ENCODE measurements around the gene PHAF1. TPM values are rescaled to one million over a fixed set of nuclear protein-coding genes. Genes with fewer than 3 reads are reported as not detected.

The PHAF1 gene
- total and polyA plus RNA-seq, 2 donors (not counting 1 experiment from before 2014, with no cell fraction given): 18.8 to 20.7 TPM

- Histone ChIP-seq H3K27me3 (replicated peaks in 1 of 4; ENCODE audit: control extremely low read depth in 1 of 4, control insufficient read depth in 3 of 4, insufficient read depth in 4 of 4, low read length in 3 of 4) (no peaks in the 10 kb centered on the region), H3K27ac (ENCODE audit: low read length in 2 of 2) (no peak overlapping the region), H3K36me3 (replicated peaks in 1 of 2; ENCODE audit: control extremely low read depth in 1 of 2, control insufficient read depth in 1 of 2, extremely low read depth in 1 of 2, insufficient read depth in 2 of 2, low read length in 1 of 2) (peaks cover 3% of the 10 kb centered on the region in 2 experiments), H3K9ac (ENCODE audit: low read length) (no peak overlapping the region), H3K4me1 (ENCODE audit: control insufficient read depth in 2 of 2, insufficient read depth in 2 of 2, low read length in 2 of 2) (peaks cover 0 to 3% of the 10 kb centered on the region in 2 donors), H3K4me2 (replicated peaks; ENCODE audit: low read depth, low read length, poor library complexity, severe bottlenecking) (no peak overlapping the region), H3K4me3 (ENCODE audit: control extremely low read depth in 1 of 5, extremely low read depth in 1 of 5, insufficient read depth in 1 of 5, low read depth in 2 of 5, low read length in 4 of 5) (no peak overlapping the region), H3K9me3 (ENCODE audit: control extremely low read depth in 1 of 3, control insufficient read depth in 2 of 3, insufficient read depth in 1 of 3, low read length in 2 of 3) (no peaks in the 10 kb centered on the region), H2AFZ (ENCODE audit: insufficient read depth, low read depth, low read length, poor library complexity, severe bottlenecking) (no peak overlapping the region), H3K79me2 (ENCODE audit: control insufficient read depth, insufficient read depth, low read length) (peaks cover 11% of the 10 kb centered on the region), H4K20me1 (ENCODE audit: control insufficient read depth, insufficient read depth, low read length, poor library complexity, severe bottlenecking) (no peaks in the 10 kb centered on the region)
- 95% methylated on average over 2 of the region's 4 CpGs for WGBS (ENCODE audit: insufficient coverage)
- intact Hi-C loops (cut with micrococcal nuclease): no loop called here
- POLR2A ChIA-PET: no interaction called here
- Mint-ChIP-seq H3K4me3 (no peak overlapping the region), H3K27me3 (no peaks in the 10 kb centered on the region), H3K9me3 (ENCODE audit: insufficient read depth) (no peaks in the 10 kb centered on the region), H3K4me1 (peaks cover 7% of the 10 kb centered on the region), H3K27ac (no peak overlapping the region)
- ATAC-seq (ENCODE audit: low read depth) (no peak), DNase-seq (no peak)
- CTCF ChIA-PET: interaction anchor here (2.0 kb wide), 1 partner anchor 13 kb away, joined by 5 read pairs; no protein-coding TSS in a partner anchor
- TF ChIP-seq EZH2 (IDR thresholded peaks at IDR 0.05; ENCODE audit: borderline replicate concordance, insufficient read depth, low read depth, low read length, poor library complexity, severe bottlenecking): no peak
- TF ChIP-seq CTCF (IDR thresholded peaks at IDR 0.05): no peak
Observed at GRCh38 chr16:67088551-67088950, 21.2 kb upstream of the PHAF1 start.

GRCh38 chr16:67089101-67089500, 20.6 kb upstream of the PHAF1 start:
- Histone ChIP-seq H3K4me2 (replicated peaks; ENCODE audit: low read depth, low read length, poor library complexity, severe bottlenecking) (no peak overlapping the region), H3K4me1 (ENCODE audit: control insufficient read depth in 2 of 2, insufficient read depth in 2 of 2, low read length in 2 of 2) (peaks cover 0 to 3% of the 10 kb centered on the region in 2 donors), H3K4me3 (ENCODE audit: control extremely low read depth in 1 of 5, extremely low read depth in 1 of 5, insufficient read depth in 1 of 5, low read depth in 2 of 5, low read length in 4 of 5) (no peak overlapping the region), H3K27ac (ENCODE audit: low read length in 2 of 2) (no peak overlapping the region), H3K27me3 (replicated peaks in 1 of 4; ENCODE audit: control extremely low read depth in 1 of 4, control insufficient read depth in 3 of 4, insufficient read depth in 4 of 4, low read length in 3 of 4) (no peaks in the 10 kb centered on the region), H4K20me1 (ENCODE audit: control insufficient read depth, insufficient read depth, low read length, poor library complexity, severe bottlenecking) (no peaks in the 10 kb centered on the region), H3K79me2 (ENCODE audit: control insufficient read depth, insufficient read depth, low read length) (peaks cover 17% of the 10 kb centered on the region), H3K36me3 (replicated peaks in 1 of 2; ENCODE audit: control extremely low read depth in 1 of 2, control insufficient read depth in 1 of 2, extremely low read depth in 1 of 2, insufficient read depth in 2 of 2, low read length in 1 of 2) (peaks cover 3% of the 10 kb centered on the region in 2 experiments), H2AFZ (ENCODE audit: insufficient read depth, low read depth, low read length, poor library complexity, severe bottlenecking) (no peak overlapping the region), H3K9ac (ENCODE audit: low read length) (no peak overlapping the region), H3K9me3 (ENCODE audit: control extremely low read depth in 1 of 3, control insufficient read depth in 2 of 3, insufficient read depth in 1 of 3, low read length in 2 of 3) (no peaks in the 10 kb centered on the region)
- H3K4me1 Mint-ChIP-seq: peaks cover 7% of the 10 kb centered on the region
- TF ChIP-seq EZH2 (IDR thresholded peaks at IDR 0.05; ENCODE audit: borderline replicate concordance, insufficient read depth, low read depth, low read length, poor library complexity, severe bottlenecking): no peak
- no peak for TF ChIP-seq CTCF (IDR thresholded peaks at IDR 0.05)
- no peaks in the 10 kb centered on the region for H3K9me3 Mint-ChIP-seq (ENCODE audit: insufficient read depth)
- no peak overlapping the region for H3K4me3 Mint-ChIP-seq
- ChIA-PET CTCF (no interaction called here), POLR2A (no interaction called here)
- DNase-seq (no peak), ATAC-seq (ENCODE audit: low read depth) (no peak)
- no peak overlapping the region for H3K27ac Mint-ChIP-seq
- intact Hi-C loops (cut with micrococcal nuclease): no loop called here
- no peaks in the 10 kb centered on the region for H3K27me3 Mint-ChIP-seq
